OCI-LY7 (cell line): ENCODE results near the gene GNAS-AS1. TPM values are rescaled to one million over a fixed set of nuclear protein-coding genes. Genes with fewer than 3 reads are reported as not detected.

Experiments used
- BruUV-seq: library from RNA; stranded (reverse); fragments of 400-500 nt; replicated peaks from 2 replicates; lab custom pipeline; 2021; lab: Mats Ljungman, UMichigan
- CTCF ChIA-PET: fragments of 300-600 bp; sonication (Branson Sonifier 250); formaldehyde crosslinking; loops from one replicate; lab custom pipeline; 2022; ENCODE audit warnings: antibody characterized with exemption; ENCODE audit not compliant: unreplicated experiment; lab: Charles Lee
- POLR2A ChIA-PET: fragments of 300-600 bp; sonication (Branson Sonifier 250); formaldehyde crosslinking; loops from one replicate; lab custom pipeline; 2022; ENCODE audit warnings: antibody characterized with exemption; lab: Charles Lee
- DNase-seq: peaks from one replicate; pipeline ENCODE4 v3.0.0-alpha.2; 2015; ENCODE audit warnings: low spot score
- H2AFZ ChIP-seq: fragments of 200-600 bp; sonication (generic), shearing (Covaris generic); 2 replicates; pipeline ENCODE4 v1.6.1; 2014; ENCODE audit warnings: mild to moderate bottlenecking, antibody characterized with exemption, low read length, moderate library complexity
- H3K27ac ChIP-seq: fragments of 200-600 bp; sonication (generic); 2 replicates; pipeline ENCODE4 v1.5.1; 2014; ENCODE audit warnings: mixed run types, low read depth, mild to moderate bottlenecking, moderate library complexity, low read length, inconsistent platforms; ENCODE audit not compliant: poor library complexity, severe bottlenecking
- H3K36me3 ChIP-seq: fragments of 200-600 bp; sonication (generic); 2 replicates; pipeline ENCODE4 v1.6.1; 2014; ENCODE audit warnings: mild to moderate bottlenecking, antibody characterized with exemption, low read length, moderate library complexity, mixed read lengths; ENCODE audit not compliant: insufficient read depth
- H3K4me1 ChIP-seq: fragments of 200-600 bp; sonication (generic); 2 replicates; pipeline ENCODE4 v1.5.1; 2014; ENCODE audit warnings: mild to moderate bottlenecking, low read length; ENCODE audit not compliant: insufficient read depth, poor library complexity, severe bottlenecking
- H3K4me2 ChIP-seq: fragments of 200-600 bp; sonication (generic); 2 replicates; pipeline ENCODE4 v1.6.1; 2014; ENCODE audit warnings: mild to moderate bottlenecking, low read length
- H3K4me3 ChIP-seq: fragments of 200-600 bp; sonication (generic); 2 replicates; pipeline ENCODE4 v1.5.1; 2014; ENCODE audit warnings: mild to moderate bottlenecking, low read depth, low read length; ENCODE audit not compliant: poor library complexity, severe bottlenecking
- H3K79me2 ChIP-seq: fragments of 200-600 bp; sonication (generic); 2 replicates; pipeline ENCODE4 v1.6.1; 2016; ENCODE audit warnings: low read depth, mild to moderate bottlenecking, low read length, moderate library complexity, mixed read lengths; ENCODE audit not compliant: insufficient read depth
- H3K9me2 ChIP-seq: fragments of 200-600 bp; sonication (generic); 2 replicates; pipeline ENCODE4 v1.6.1; 2016; ENCODE audit warnings: mild to moderate bottlenecking, low read length, mixed read lengths; ENCODE audit not compliant: insufficient read depth
- H3K9me3 ChIP-seq: fragments of 200-600 bp; sonication (generic); 2 replicates; pipeline ENCODE4 v1.6.1; 2014; ENCODE audit warnings: mild to moderate bottlenecking, mixed run types, low read length, mixed read lengths
- H4K20me1 ChIP-seq: fragments of 200-600 bp; sonication (generic); 2 replicates; pipeline ENCODE4 v1.6.1; 2014; ENCODE audit warnings: mild to moderate bottlenecking, antibody characterized with exemption, low read length, moderate library complexity, mixed read lengths; ENCODE audit not compliant: insufficient read depth
- EZH2phosphoT487 ChIP-seq: fragments of 200-600 bp; sonication (generic); IDR thresholded peaks from 2 replicates; pipeline ENCODE4 v1.6.1; 2018; ENCODE audit warnings: low read depth, borderline replicate concordance, mild to moderate bottlenecking, mixed run types, antibody characterized with exemption, low read length, moderate library complexity, mixed read lengths
- intact Hi-C: fragments of 100-400 bp; cut with micrococcal nuclease; formaldehyde crosslinking; loops from one replicate; pipeline ENCODE4 v1.10.0; 2022; ENCODE audit not compliant: unreplicated experiment
- total RNA-seq, 2 experiments: library from RNA; depleted of rRNA in 1 of 2; stranded (reverse); fragments of >200 nt in 1 of 2; shearing (Covaris generic) in 1 of 2; gene quantifications; 2 replicates each; pipeline ENCODE4 v1.2.3, GENCODE V29; 2014 to 2022
- TF ChIP-seq, protein P1 (sequence below): fragments of 200-600 bp; sonication (generic); conservative IDR thresholded peaks from 2 replicates; pipeline ENCODE4 v1.5.1; 2014; ENCODE audit warnings: mild to moderate bottlenecking, antibody characterized with exemption, low read length, moderate library complexity, mixed read lengths

Gene GNAS-AS1
- total RNA-seq, 2 experiments from 2014 or later = 6.5 to 11.6 TPM

DNA sequence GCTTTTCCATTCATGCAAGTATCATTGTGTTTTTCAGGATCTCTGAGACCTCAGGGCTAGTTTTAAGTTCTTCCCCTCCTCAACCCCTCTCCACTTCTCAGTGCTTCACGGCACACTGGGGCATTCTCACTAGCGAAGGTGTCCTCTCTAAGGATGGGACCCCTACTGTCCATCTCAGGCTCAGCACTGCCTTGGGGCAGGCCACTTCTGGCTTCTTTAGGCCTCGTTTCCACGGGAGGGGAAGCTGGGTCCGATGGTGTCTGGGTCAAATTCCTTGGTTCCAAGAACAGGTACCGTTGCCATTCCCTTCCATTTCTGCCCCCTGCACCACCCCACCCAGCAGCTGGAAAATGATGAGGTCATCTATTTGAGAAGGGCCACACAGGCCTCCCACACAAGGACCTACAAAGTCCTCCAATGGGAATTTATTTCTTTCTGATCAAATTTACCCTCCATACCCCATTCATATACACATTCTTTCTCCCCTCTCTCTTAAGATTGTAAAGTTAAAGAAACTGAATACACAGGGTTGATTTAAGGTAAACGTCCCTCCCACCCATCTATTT is 19.0 kb upstream of the GNAS-AS1 start:
- CTCF ChIA-PET = no interaction called here

DNA sequence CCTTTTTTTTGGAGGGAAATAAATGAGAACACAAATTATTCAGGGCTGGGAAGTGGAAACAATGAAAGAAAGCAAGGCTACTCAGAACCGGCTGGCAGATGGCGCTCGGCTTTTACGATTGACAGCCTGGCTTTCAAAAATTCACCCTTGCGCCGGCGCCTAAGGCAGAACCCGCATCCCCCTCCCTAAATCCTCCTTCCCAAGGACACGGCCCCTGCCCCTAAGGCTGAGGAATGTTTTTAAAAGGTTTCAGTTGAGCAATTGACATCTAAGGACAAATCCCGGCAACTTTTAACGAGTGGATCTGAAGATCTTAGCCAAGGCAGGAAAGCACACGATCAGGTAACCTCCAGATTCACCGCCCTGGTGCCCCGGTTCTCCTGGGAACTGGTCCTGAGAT is 18.1 kb upstream of the GNAS-AS1 start:
- Histone ChIP-seq H3K4me3 (no peak overlapping the region), H3K4me1 (peaks cover 16% of the 10 kb centered on the region), H3K9me3 (no peaks in the 10 kb centered on the region), H3K4me2 (no peak overlapping the region), H3K36me3 (no peaks in the 10 kb centered on the region), H4K20me1 (no peaks in the 10 kb centered on the region), H3K79me2 (no peaks in the 10 kb centered on the region), H2AFZ (no peak overlapping the region), H3K27ac (no peak overlapping the region), H3K9me2 (no peaks in the 10 kb centered on the region)
- intact Hi-C loops = loop anchor here (5.0 kb wide), 1 partner anchor 534 kb away; no protein-coding TSS in a partner anchor
- ChIA-PET CTCF (no interaction called here), POLR2A (no interaction called here)
- BruUV-seq = no TSS peak
- DNase-seq = no peak
- no peak for TF ChIP-seq EZH2phosphoT487
- TF ChIP-seq, protein P1, sequence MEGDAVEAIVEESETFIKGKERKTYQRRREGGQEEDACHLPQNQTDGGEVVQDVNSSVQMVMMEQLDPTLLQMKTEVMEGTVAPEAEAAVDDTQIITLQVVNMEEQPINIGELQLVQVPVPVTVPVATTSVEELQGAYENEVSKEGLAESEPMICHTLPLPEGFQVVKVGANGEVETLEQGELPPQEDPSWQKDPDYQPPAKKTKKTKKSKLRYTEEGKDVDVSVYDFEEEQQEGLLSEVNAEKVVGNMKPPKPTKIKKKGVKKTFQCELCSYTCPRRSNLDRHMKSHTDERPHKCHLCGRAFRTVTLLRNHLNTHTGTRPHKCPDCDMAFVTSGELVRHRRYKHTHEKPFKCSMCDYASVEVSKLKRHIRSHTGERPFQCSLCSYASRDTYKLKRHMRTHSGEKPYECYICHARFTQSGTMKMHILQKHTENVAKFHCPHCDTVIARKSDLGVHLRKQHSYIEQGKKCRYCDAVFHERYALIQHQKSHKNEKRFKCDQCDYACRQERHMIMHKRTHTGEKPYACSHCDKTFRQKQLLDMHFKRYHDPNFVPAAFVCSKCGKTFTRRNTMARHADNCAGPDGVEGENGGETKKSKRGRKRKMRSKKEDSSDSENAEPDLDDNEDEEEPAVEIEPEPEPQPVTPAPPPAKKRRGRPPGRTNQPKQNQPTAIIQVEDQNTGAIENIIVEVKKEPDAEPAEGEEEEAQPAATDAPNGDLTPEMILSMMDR = peak; percentile 72

More for the DNA sequence above, 19.0 kb upstream of the GNAS-AS1 start:
- intact Hi-C loops = loop anchor here (1.0 to 5.0 kb wide), 5 partner anchors 113 to 533 kb away; partner anchors contain the start of gene NELFCD
- no peaks in the 10 kb centered on the region for H3K79me2 ChIP-seq
- TF ChIP-seq, protein P1 = no peak
- no peak for TF ChIP-seq EZH2phosphoT487
- POLR2A ChIA-PET = interaction anchor here (0.5 kb wide), 1 partner anchor 8 kb away, joined by 3 read pairs; no protein-coding TSS in a partner anchor
- no peaks in the 10 kb centered on the region for H3K9me2 ChIP-seq
- H3K27ac ChIP-seq = no peak overlapping the region
- peaks cover 16% of the 10 kb centered on the region for H3K4me1 ChIP-seq
- H3K36me3 ChIP-seq = no peaks in the 10 kb centered on the region
- BruUV-seq = no TSS peak
- no peaks in the 10 kb centered on the region for H3K9me3 ChIP-seq
- no peak for DNase-seq
- no peaks in the 10 kb centered on the region for H4K20me1 ChIP-seq
- H3K4me3 ChIP-seq = no peak overlapping the region
- no peak overlapping the region for H3K4me2 ChIP-seq
- no peak overlapping the region for H2AFZ ChIP-seq

DNA sequence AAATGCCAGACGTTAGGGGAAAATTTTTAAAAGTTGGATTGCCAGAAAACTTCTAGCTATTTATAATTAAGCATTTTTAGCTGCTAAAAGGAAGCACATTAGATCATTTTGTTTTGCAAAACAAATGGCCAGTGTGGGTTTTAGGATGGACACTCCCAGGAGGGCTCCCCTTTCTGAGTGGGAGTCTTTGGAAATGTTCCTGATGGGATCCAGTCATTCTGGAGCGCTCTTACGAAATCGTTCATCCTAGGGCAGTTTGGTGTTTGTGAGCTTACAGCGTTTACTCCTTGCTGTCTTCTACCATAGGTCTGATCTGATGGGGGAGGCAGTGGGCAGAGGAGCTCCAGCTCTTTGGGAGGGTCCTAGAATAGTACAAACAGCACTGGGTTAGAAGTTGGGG is 16.5 kb upstream of the GNAS-AS1 start:
- no peaks in the 10 kb centered on the region for H3K9me3 ChIP-seq
- no peaks in the 10 kb centered on the region for H3K79me2 ChIP-seq
- H2AFZ ChIP-seq = no peak overlapping the region
- no peak overlapping the region for H3K4me3 ChIP-seq
- no peak overlapping the region for H3K27ac ChIP-seq
- POLR2A ChIA-PET = interaction anchor here (0.7 kb wide), 1 partner anchor 17 kb away, joined by 4 read pairs; no protein-coding TSS in a partner anchor
- TF ChIP-seq EZH2phosphoT487 = no peak
- TF ChIP-seq, protein P1 = no peak
- BruUV-seq = no TSS peak
- no peak overlapping the region for H3K4me2 ChIP-seq
- DNase-seq = no peak
- intact Hi-C loops = loop anchor here (5.0 kb wide), 1 partner anchor 535 kb away; no protein-coding TSS in a partner anchor
- CTCF ChIA-PET = no interaction called here
- no peaks in the 10 kb centered on the region for H3K9me2 ChIP-seq
- peaks cover 7% of the 10 kb centered on the region for H3K4me1 ChIP-seq
- H3K36me3 ChIP-seq = no peaks in the 10 kb centered on the region
- no peaks in the 10 kb centered on the region for H4K20me1 ChIP-seq
